GM10266 (cell line): ENCODE results near the gene CDH18.

Experiments
- DNase-seq: peaks from one replicate; pipeline ENCODE4 v3.0.0; 2012; ENCODE audit errors: extremely low spot score
- TF ChIP-seq, protein P1 (sequence below): IDR thresholded peaks from 2 replicates; pipeline ENCODE4 v1.5.1; 2012; ENCODE audit warnings: mild to moderate bottlenecking, low read depth; ENCODE audit not compliant: control insufficient read depth, insufficient read depth; ENCODE audit errors: missing control alignments

The CDH18 gene

GRCh38 chr5:19751326-19751725 lies 236.7 kb downstream of the CDH18 start:
- TF ChIP-seq, protein P1, sequence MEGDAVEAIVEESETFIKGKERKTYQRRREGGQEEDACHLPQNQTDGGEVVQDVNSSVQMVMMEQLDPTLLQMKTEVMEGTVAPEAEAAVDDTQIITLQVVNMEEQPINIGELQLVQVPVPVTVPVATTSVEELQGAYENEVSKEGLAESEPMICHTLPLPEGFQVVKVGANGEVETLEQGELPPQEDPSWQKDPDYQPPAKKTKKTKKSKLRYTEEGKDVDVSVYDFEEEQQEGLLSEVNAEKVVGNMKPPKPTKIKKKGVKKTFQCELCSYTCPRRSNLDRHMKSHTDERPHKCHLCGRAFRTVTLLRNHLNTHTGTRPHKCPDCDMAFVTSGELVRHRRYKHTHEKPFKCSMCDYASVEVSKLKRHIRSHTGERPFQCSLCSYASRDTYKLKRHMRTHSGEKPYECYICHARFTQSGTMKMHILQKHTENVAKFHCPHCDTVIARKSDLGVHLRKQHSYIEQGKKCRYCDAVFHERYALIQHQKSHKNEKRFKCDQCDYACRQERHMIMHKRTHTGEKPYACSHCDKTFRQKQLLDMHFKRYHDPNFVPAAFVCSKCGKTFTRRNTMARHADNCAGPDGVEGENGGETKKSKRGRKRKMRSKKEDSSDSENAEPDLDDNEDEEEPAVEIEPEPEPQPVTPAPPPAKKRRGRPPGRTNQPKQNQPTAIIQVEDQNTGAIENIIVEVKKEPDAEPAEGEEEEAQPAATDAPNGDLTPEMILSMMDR = no peak
- DNase-seq = no peak

- TF ChIP-seq, protein P1 = no peak
- DNase-seq = no peak
These were observed 242.8 kb downstream of the CDH18 start for GRCh38 chr5:19745247-19745646.

DNA sequence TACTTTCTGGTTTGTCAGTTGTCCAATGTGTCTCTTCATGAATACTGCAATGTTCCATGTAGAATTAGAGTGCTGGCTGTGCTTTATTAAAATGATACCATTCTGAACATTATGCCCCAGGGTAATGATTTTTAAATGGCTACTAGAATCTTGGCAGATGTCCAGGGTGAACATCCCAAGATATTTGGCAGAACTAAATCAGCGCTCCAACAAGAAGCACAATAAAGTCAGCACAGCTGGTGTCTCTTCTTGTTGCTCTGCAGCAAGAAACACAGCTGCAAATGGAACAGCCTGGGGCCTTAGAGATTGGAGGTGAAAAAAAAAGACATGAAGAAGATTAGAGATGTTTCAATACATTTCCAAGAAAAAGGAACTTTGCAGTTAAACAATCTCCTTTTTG lies 248.3 kb downstream of the CDH18 start:
- TF ChIP-seq, protein P1 = no peak
- DNase-seq = no peak

DNA sequence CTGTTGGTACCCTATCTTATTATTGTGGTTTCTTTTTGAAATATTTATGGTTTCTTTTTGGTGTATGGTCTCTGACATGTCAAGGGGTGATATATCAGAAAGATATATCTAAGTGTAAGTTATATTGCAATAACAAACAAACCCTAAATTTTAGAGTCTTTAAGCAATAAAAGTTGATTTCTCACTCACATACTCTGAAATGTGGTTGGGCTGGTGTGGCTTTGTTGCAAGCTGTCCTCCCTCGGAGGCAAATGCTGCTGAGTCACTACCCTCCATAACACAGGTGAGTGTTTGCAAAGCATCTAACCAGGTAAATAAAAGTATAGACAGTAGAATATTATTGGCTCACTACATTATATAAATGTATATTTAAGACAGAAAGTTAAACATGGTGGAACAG lies 253.2 kb downstream of the CDH18 start:
- TF ChIP-seq, protein P1 = no peak
- DNase-seq = no peak

- TF ChIP-seq, protein P1 = no peak
- no peak for DNase-seq
These were observed 254.1 kb downstream of the CDH18 start for GRCh38 chr5:19733612-19734495.

GRCh38 chr5:19728571-19728970 lies 259.4 kb downstream of the CDH18 start:
- DNase-seq = no peak
- TF ChIP-seq, protein P1 = no peak

DNA sequence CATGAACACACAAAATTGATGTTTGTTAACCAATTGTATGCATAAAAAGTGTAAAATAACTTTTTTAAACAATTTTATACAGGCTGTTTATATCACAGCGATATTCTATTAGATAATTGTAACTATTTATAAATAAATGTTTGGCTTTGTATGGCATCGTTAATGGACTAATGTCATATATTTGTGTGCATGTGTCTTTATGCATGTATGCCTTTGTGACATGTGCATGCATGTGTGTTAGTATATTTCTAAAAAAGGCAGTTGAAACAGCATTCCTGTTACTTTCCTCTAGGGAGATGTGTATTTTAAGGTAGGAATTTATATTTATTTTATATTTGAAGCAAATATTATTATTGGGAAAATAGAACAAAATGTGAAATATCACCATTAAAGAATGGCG lies 268.9 kb downstream of the CDH18 start:
- TF ChIP-seq, protein P1 = no peak
- DNase-seq = no peak
